ENCODE results near the gene BMERB1. TPM values are rescaled to one million over a fixed set of nuclear protein-coding genes. Genes with fewer than 3 reads are reported as not detected.

BMERB1 gene
- total and polyA plus RNA-seq, 2 experiments from 2014 or later = 17.3 to 28.1 TPM

DNA sequence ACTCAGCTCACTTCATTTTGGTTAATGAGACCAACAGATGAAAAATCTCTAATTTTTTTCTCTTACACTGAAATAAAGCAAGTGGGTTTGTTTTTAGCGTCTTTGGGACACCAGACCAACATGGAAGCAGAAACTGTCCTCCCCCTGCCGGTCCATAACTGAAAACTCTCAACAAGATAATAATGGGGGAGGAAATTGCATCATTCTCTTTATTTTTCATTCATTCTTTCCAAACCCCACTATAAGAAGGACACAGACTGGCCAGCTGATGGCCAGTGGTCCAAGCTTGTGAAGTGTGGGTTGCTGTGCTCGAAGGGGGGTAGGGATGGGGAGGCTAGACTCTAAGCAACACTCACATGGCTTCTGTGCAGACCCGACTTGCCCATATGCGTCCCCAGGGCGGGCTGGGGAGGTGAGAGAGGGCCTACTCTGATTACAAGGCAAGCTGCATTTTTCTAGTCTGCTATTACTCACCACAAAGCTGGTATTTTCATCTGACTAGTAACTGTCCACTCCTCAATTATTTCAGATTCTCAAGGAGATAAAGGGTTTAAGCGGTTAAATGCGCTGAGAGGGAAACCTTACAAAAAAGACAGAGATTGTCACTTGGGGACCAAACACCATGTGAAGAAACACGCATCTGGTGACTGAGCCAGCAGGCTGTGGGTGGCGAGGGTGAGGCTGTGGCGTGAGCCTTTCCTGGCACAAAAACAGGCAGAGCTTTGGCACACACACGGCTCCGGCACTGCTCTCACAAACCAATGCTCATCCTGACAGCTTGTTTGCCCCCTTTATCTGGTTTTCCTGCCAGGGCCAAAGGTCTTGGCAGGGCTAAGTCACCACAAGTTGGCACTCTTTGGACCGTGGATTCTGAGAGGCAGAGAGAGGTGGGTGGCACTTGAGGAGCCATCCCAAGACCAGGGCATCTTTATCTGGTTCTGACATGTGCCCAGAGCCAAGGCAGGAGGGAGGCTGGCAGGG, 170.4 kb downstream of the BMERB1 start:
- H3K36me3 ChIP-seq (ENCODE audit: insufficient read depth) = peaks cover 19% of the 10 kb centered on the region
- H3K27me3 Mint-ChIP-seq (ENCODE audit: insufficient read depth, low read depth, poor library complexity) = peaks cover 12% of the 10 kb centered on the region

More for the DNA sequence above, 170.4 kb downstream of the BMERB1 start:
- TF ChIP-seq, protein P1, sequence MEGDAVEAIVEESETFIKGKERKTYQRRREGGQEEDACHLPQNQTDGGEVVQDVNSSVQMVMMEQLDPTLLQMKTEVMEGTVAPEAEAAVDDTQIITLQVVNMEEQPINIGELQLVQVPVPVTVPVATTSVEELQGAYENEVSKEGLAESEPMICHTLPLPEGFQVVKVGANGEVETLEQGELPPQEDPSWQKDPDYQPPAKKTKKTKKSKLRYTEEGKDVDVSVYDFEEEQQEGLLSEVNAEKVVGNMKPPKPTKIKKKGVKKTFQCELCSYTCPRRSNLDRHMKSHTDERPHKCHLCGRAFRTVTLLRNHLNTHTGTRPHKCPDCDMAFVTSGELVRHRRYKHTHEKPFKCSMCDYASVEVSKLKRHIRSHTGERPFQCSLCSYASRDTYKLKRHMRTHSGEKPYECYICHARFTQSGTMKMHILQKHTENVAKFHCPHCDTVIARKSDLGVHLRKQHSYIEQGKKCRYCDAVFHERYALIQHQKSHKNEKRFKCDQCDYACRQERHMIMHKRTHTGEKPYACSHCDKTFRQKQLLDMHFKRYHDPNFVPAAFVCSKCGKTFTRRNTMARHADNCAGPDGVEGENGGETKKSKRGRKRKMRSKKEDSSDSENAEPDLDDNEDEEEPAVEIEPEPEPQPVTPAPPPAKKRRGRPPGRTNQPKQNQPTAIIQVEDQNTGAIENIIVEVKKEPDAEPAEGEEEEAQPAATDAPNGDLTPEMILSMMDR (conservative IDR thresholded peaks at IDR 0.05; ENCODE audit: low read depth in 2 of 2) = no peak
- TF ChIP-seq EZH2phosphoT487 (IDR thresholded peaks at IDR 0.05; ENCODE audit: unreplicated experiment) (no peak), ZNF114 (CRISPR knock-in tag; IDR thresholded peaks at IDR 0.05) (no peak), POLR2AphosphoS5 (IDR thresholded peaks at IDR 0.05; ENCODE audit: low read depth) (no peak), STAT1 (IDR thresholded peaks at IDR 0.05; ENCODE audit: unreplicated experiment) (no peak), CREB1 (CRISPR knock-in tag; IDR thresholded peaks at IDR 0.05; ENCODE audit: low read depth) (no peak), ZNF331 (CRISPR knock-in tag; IDR thresholded peaks at IDR 0.05; ENCODE audit: low read depth) (no peak), NANOG (IDR thresholded peaks at IDR 0.05; ENCODE audit: borderline replicate concordance) (no peak), EZH2 (IDR thresholded peaks at IDR 0.05; ENCODE audit: low read depth, unreplicated experiment) (no peak), JUNB (IDR thresholded peaks at IDR 0.05; ENCODE audit: unreplicated experiment) (no peak)
- TF ChIP-seq, protein P2, sequence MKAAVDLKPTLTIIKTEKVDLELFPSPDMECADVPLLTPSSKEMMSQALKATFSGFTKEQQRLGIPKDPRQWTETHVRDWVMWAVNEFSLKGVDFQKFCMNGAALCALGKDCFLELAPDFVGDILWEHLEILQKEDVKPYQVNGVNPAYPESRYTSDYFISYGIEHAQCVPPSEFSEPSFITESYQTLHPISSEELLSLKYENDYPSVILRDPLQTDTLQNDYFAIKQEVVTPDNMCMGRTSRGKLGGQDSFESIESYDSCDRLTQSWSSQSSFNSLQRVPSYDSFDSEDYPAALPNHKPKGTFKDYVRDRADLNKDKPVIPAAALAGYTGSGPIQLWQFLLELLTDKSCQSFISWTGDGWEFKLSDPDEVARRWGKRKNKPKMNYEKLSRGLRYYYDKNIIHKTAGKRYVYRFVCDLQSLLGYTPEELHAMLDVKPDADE (IDR thresholded peaks at IDR 0.05) = no peak
- TF ChIP-seq, protein P3, sequence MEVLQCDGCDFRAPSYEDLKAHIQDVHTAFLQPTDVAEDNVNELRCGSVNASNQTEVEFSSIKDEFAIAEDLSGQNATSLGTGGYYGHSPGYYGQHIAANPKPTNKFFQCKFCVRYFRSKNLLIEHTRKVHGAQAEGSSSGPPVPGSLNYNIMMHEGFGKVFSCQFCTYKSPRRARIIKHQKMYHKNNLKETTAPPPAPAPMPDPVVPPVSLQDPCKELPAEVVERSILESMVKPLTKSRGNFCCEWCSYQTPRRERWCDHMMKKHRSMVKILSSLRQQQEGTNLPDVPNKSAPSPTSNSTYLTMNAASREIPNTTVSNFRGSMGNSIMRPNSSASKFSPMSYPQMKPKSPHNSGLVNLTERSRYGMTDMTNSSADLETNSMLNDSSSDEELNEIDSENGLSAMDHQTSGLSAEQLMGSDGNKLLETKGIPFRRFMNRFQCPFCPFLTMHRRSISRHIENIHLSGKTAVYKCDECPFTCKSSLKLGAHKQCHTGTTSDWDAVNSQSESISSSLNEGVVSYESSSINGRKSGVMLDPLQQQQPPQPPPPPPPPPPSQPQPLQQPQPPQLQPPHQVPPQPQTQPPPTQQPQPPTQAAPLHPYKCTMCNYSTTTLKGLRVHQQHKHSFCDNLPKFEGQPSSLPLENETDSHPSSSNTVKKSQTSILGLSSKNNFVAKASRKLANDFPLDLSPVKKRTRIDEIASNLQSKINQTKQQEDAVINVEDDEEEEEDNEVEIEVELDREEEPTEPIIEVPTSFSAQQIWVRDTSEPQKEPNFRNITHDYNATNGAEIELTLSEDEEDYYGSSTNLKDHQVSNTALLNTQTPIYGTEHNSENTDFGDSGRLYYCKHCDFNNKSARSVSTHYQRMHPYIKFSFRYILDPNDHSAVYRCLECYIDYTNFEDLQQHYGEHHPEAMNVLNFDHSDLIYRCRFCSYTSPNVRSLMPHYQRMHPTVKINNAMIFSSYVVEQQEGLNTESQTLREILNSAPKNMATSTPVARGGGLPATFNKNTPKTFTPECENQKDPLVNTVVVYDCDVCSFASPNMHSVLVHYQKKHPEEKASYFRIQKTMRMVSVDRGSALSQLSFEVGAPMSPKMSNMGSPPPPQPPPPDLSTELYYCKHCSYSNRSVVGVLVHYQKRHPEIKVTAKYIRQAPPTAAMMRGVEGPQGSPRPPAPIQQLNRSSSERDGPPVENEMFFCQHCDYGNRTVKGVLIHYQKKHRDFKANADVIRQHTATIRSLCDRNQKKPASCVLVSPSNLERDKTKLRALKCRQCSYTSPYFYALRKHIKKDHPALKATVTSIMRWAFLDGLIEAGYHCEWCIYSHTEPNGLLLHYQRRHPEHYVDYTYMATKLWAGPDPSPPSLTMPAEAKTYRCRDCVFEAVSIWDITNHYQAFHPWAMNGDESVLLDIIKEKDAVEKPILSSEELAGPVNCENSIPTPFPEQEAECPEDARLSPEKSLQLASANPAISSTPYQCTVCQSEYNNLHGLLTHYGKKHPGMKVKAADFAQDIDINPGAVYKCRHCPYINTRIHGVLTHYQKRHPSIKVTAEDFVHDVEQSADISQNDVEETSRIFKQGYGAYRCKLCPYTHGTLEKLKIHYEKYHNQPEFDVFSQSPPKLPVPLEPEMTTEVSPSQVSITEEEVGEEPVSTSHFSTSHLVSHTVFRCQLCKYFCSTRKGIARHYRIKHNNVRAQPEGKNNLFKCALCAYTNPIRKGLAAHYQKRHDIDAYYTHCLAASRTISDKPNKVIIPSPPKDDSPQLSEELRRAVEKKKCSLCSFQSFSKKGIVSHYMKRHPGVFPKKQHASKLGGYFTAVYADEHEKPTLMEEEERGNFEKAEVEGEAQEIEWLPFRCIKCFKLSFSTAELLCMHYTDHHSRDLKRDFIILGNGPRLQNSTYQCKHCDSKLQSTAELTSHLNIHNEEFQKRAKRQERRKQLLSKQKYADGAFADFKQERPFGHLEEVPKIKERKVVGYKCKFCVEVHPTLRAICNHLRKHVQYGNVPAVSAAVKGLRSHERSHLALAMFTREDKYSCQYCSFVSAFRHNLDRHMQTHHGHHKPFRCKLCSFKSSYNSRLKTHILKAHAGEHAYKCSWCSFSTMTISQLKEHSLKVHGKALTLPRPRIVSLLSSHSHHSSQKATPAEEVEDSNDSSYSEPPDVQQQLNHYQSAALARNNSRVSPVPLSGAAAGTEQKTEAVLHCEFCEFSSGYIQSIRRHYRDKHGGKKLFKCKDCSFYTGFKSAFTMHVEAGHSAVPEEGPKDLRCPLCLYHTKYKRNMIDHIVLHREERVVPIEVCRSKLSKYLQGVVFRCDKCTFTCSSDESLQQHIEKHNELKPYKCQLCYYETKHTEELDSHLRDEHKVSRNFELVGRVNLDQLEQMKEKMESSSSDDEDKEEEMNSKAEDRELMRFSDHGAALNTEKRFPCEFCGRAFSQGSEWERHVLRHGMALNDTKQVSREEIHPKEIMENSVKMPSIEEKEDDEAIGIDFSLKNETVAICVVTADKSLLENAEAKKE (CRISPR knock-in tag; IDR thresholded peaks at IDR 0.05) = no peak
- TF ChIP-seq, protein P4, sequence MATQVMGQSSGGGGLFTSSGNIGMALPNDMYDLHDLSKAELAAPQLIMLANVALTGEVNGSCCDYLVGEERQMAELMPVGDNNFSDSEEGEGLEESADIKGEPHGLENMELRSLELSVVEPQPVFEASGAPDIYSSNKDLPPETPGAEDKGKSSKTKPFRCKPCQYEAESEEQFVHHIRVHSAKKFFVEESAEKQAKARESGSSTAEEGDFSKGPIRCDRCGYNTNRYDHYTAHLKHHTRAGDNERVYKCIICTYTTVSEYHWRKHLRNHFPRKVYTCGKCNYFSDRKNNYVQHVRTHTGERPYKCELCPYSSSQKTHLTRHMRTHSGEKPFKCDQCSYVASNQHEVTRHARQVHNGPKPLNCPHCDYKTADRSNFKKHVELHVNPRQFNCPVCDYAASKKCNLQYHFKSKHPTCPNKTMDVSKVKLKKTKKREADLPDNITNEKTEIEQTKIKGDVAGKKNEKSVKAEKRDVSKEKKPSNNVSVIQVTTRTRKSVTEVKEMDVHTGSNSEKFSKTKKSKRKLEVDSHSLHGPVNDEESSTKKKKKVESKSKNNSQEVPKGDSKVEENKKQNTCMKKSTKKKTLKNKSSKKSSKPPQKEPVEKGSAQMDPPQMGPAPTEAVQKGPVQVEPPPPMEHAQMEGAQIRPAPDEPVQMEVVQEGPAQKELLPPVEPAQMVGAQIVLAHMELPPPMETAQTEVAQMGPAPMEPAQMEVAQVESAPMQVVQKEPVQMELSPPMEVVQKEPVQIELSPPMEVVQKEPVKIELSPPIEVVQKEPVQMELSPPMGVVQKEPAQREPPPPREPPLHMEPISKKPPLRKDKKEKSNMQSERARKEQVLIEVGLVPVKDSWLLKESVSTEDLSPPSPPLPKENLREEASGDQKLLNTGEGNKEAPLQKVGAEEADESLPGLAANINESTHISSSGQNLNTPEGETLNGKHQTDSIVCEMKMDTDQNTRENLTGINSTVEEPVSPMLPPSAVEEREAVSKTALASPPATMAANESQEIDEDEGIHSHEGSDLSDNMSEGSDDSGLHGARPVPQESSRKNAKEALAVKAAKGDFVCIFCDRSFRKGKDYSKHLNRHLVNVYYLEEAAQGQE (IDR thresholded peaks at IDR 0.05; ENCODE audit: unreplicated experiment) = no peak
- Mint-ChIP-seq H3K36me3 (ENCODE audit: low read depth) (peaks cover 47% of the 10 kb centered on the region), H3K27ac (0 out of 2 replicates have a peak overlapping the region, but pooled peaks have one; percentile 63), H3K4me1 (peaks cover 15% of the 10 kb centered on the region), H3K9me3 (no peaks in the 10 kb centered on the region), H3K4me3 (no peak overlapping the region)
- Histone ChIP-seq H4K20me1 (replicated peaks; ENCODE audit: insufficient read depth) (peaks cover 21% of the 10 kb centered on the region), H3K79me2 (replicated peaks; ENCODE audit: insufficient read depth) (no peaks in the 10 kb centered on the region), H3K27me3 (ENCODE audit: insufficient read depth) (no peaks in the 10 kb centered on the region), H3K27ac (ENCODE audit: low read depth) (no peak overlapping the region), H3K4me1 (ENCODE audit: insufficient read depth) (no peaks in the 10 kb centered on the region), H3F3A (replicated peaks; ENCODE audit: low read depth) (no peaks in the 10 kb centered on the region), H3K4me3 (no peak overlapping the region), H2AFZ (no peak overlapping the region), H3K9me2 (ENCODE audit: insufficient read depth) (no peaks in the 10 kb centered on the region), H3K4me2 (no peak overlapping the region)
- no peak for DNase-seq (ENCODE audit: low spot score)
- no peak for ATAC-seq
